ENCODE data around the gene ST6GALNAC6.

DNA sequence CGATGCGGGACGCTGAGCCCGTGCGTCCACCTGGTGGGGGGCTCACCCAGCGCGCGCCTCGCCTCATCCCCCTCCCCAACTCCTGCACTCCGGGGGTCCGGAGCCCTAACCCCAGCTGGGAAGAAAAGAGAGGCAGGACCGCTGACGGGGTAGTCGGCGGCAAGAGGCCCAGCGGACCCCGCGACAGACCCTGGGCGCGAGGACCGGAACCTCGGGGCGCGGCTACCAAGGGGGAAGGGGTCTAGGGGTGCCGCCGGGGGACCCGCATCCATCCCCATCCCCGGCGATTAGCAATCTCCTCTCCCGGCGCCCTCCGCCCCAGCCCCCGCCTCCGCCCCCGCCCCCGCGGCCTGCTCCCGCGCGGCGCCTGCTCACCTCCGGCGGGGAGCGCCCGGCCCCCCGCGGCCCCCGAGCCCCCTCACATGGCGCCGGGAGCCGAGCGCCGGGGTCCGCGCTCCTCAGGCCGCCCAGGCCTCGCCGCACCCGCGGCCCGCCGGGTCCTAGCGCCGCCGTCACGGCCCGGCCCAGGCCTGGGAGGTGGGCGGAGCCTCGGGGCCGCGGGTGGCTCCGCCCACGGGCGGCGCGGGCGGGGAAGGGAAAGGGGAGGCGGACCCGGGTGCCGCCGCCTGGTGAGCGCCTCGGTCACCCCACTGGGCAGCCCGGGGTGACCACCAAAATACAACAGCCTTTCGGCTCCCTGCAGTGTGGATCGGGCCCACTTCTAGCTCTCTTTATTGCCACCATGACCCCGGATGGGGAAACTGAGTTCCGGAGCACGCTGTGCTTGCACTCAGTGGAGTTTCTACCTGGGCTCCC, at the start of gene ST6GALNAC6:
- TF ChIP-seq MAZ (IDR thresholded peaks at IDR 0.05; ENCODE audit: borderline replicate concordance, low read depth, low read length) (peak; percentile 74; the same call in 1 of the 2 replicates), SMC3 (IDR thresholded peaks at IDR 0.05; ENCODE audit: low read depth, low read length) (no peak), RCOR1 (IDR thresholded peaks at IDR 0.05; ENCODE audit: insufficient replicate concordance, low read length) (no peak)
- TF ChIP-seq, protein P1, sequence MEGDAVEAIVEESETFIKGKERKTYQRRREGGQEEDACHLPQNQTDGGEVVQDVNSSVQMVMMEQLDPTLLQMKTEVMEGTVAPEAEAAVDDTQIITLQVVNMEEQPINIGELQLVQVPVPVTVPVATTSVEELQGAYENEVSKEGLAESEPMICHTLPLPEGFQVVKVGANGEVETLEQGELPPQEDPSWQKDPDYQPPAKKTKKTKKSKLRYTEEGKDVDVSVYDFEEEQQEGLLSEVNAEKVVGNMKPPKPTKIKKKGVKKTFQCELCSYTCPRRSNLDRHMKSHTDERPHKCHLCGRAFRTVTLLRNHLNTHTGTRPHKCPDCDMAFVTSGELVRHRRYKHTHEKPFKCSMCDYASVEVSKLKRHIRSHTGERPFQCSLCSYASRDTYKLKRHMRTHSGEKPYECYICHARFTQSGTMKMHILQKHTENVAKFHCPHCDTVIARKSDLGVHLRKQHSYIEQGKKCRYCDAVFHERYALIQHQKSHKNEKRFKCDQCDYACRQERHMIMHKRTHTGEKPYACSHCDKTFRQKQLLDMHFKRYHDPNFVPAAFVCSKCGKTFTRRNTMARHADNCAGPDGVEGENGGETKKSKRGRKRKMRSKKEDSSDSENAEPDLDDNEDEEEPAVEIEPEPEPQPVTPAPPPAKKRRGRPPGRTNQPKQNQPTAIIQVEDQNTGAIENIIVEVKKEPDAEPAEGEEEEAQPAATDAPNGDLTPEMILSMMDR (conservative IDR thresholded peaks at IDR 0.05; ENCODE audit: low read depth, low read length), result no peak
- TF ChIP-seq, protein P2, sequence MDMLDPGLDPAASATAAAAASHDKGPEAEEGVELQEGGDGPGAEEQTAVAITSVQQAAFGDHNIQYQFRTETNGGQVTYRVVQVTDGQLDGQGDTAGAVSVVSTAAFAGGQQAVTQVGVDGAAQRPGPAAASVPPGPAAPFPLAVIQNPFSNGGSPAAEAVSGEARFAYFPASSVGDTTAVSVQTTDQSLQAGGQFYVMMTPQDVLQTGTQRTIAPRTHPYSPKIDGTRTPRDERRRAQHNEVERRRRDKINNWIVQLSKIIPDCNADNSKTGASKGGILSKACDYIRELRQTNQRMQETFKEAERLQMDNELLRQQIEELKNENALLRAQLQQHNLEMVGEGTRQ (IDR thresholded peaks at IDR 0.05; ENCODE audit: low read depth, low read length), result no peak

All from IMR-90 (cell line).